ENCODE measurements around the gene SMIM26.

DNA sequence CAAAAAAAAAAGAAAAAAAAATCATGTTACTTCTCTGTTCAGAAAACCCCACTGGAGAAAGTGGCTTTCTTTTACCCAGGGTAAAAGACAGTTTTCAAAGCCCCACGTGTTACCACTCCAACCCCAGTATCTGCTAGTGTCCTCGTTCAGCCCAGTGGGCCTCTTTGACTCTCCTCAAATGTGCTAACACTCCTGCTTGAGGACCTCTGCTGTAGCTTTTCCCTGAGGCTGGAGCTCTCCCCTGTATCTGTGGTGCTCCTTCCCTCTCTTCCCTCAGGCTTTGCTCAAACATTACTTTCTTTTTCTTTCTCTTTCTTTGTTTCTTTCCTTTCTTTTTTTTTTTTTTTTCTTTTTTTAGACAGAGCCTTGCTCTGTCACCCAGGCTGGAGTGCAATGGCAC is 44.2 kb upstream of the SMIM26 start:
- TF ChIP-seq, protein P1, sequence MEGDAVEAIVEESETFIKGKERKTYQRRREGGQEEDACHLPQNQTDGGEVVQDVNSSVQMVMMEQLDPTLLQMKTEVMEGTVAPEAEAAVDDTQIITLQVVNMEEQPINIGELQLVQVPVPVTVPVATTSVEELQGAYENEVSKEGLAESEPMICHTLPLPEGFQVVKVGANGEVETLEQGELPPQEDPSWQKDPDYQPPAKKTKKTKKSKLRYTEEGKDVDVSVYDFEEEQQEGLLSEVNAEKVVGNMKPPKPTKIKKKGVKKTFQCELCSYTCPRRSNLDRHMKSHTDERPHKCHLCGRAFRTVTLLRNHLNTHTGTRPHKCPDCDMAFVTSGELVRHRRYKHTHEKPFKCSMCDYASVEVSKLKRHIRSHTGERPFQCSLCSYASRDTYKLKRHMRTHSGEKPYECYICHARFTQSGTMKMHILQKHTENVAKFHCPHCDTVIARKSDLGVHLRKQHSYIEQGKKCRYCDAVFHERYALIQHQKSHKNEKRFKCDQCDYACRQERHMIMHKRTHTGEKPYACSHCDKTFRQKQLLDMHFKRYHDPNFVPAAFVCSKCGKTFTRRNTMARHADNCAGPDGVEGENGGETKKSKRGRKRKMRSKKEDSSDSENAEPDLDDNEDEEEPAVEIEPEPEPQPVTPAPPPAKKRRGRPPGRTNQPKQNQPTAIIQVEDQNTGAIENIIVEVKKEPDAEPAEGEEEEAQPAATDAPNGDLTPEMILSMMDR (IDR thresholded peaks at IDR 0.05) = no peak
- TF ChIP-seq FOXS1 (CRISPR knock-in tag; IDR thresholded peaks at IDR 0.05) = no peak
- no peak for TF ChIP-seq POLR2A (IDR thresholded peaks at IDR 0.05; ENCODE audit: low read length)
- no peak for TF ChIP-seq CEBPB (IDR thresholded peaks at IDR 0.05)
- TF ChIP-seq EP300 (IDR thresholded peaks at IDR 0.05) = no peak
- TF ChIP-seq SREBF2 (IDR thresholded peaks at IDR 0.05) = no peak
- TF ChIP-seq, protein P2, sequence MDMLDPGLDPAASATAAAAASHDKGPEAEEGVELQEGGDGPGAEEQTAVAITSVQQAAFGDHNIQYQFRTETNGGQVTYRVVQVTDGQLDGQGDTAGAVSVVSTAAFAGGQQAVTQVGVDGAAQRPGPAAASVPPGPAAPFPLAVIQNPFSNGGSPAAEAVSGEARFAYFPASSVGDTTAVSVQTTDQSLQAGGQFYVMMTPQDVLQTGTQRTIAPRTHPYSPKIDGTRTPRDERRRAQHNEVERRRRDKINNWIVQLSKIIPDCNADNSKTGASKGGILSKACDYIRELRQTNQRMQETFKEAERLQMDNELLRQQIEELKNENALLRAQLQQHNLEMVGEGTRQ (IDR thresholded peaks at IDR 0.05) = no peak
- no peak for TF ChIP-seq MAFK (IDR thresholded peaks at IDR 0.05; ENCODE audit: partially characterized antibody)

Measured in A549 (cell line).